HepG2 (cell line): ENCODE measurements around the gene FAM124A. TPM values are rescaled to one million over a fixed set of nuclear protein-coding genes. Genes with fewer than 3 reads are reported as not detected.

ENCODE experiments used
- ATAC-seq: fragments of 200-7000 bp; cut with Tn5 transposase; 3 replicates; pipeline ENCODE4 v1.9.1; 2020; ENCODE audit warnings: mild to moderate bottlenecking, moderate library complexity
- BruUV-seq: library from RNA; stranded (reverse); fragments of 400-500 nt; replicated peaks from 2 replicates; lab custom pipeline; 2021; lab: Mats Ljungman, UMichigan
- CTCF ChIA-PET: fragments of 300-600 bp; formaldehyde crosslinking; extraction: SDS; loops from one replicate; lab custom pipeline; 2021; ENCODE audit warnings: low total read pairs, inconsistent platforms, low intra/inter-chr PET ratio; lab: Yijun Ruan, JAX
- POLR2A ChIA-PET: fragments of 350-600 bp; sonication (Branson Sonifier 250); formaldehyde crosslinking; loops from one replicate; lab custom pipeline; 2020; ENCODE audit warnings: antibody characterized with exemption, inconsistent platforms; lab: Yijun Ruan, JAX
- DNase-seq: peaks from one replicate; pipeline ENCODE4 v3.0.0-alpha.2; 2015; ENCODE audit warnings: low spot score
- FAIRE-seq: peaks from 3 replicates; lab custom pipeline; 2011; peaks lifted over from hg19 to GRCh38; lab: Jason Lieb, UNC
- H2AFZ ChIP-seq: one replicate; pipeline ENCODE4 v1.6.1; 2011; ENCODE audit warnings: low read length, inconsistent platforms
- H3K27ac ChIP-seq: fragments of 300-600 bp; 3 replicates; pipeline ENCODE4 v1.8.0; 2011; ENCODE audit warnings: mixed run types, mild to moderate bottlenecking, mixed read lengths, low read length, inconsistent platforms; ENCODE audit not compliant: insufficient read depth; ENCODE audit errors: extremely low read length
- H3K27me3 ChIP-seq, 2 experiments: fragments of 200-600 bp in 1 of 2; 2 replicates in 1 of 2; 3 replicates in 1 of 2; pipeline versions ENCODE4 v1.6.0 to v1.8.0; 2011; ENCODE audit warnings: low read length in 2 of 2, mild to moderate bottlenecking in 2 of 2, moderate library complexity in 2 of 2, inconsistent platforms in 1 of 2; ENCODE audit not compliant: insufficient read depth in 2 of 2, control insufficient read depth in 1 of 2
- H3K36me3 ChIP-seq, 2 experiments: fragments of 200-600 bp in 1 of 2; replicated peaks in 1 of 2; 2 replicates in 1 of 2; 3 replicates in 1 of 2; pipeline versions ENCODE4 v1.5.1 to v1.8.0; 2011; ENCODE audit warnings: low read length in 2 of 2, inconsistent platforms in 1 of 2; ENCODE audit not compliant: insufficient read depth in 2 of 2, control insufficient read depth in 1 of 2
- H3K4me1 ChIP-seq: 2 replicates; pipeline ENCODE4 v1.5.1; 2012; ENCODE audit warnings: low read length, inconsistent platforms; ENCODE audit not compliant: insufficient read depth
- H3K4me2 ChIP-seq: 2 replicates; pipeline ENCODE4 v1.6.0; 2011; ENCODE audit warnings: low read depth, low read length, inconsistent platforms
- H3K4me3 ChIP-seq, 3 experiments: fragments of 200-600 bp in 1 of 3; sonication (generic), shearing (Covaris generic) in 1 of 3; replicated peaks in 1 of 3; 2 replicates each; pipeline ENCODE4 v1.5.1; 2011 to 2016; ENCODE audit warnings: low read length in 3 of 3, inconsistent platforms in 2 of 3, low read depth in 2 of 3, mild to moderate bottlenecking in 2 of 3, control low read depth in 1 of 3, mixed read lengths in 1 of 3; ENCODE audit not compliant: insufficient read depth in 1 of 3
- H3K79me2 ChIP-seq: one replicate; pipeline ENCODE4 v1.6.1; 2011; ENCODE audit warnings: low read length, inconsistent platforms; ENCODE audit not compliant: insufficient read depth
- H3K9ac ChIP-seq: 2 replicates; pipeline ENCODE4 v1.6.0; 2011; ENCODE audit warnings: mild to moderate bottlenecking, low read depth, low read length, inconsistent platforms; ENCODE audit not compliant: insufficient read depth
- H3K9me3 ChIP-seq: 2 replicates; pipeline ENCODE4 v1.5.1; 2012; ENCODE audit warnings: mild to moderate bottlenecking, low read length
- H4K20me1 ChIP-seq: 2 replicates; pipeline ENCODE4 v1.6.0; 2011; ENCODE audit warnings: inconsistent platforms, mild to moderate bottlenecking, low read length, moderate library complexity; ENCODE audit not compliant: insufficient read depth
- FOXK1 ChIP-seq: sonication (generic); formaldehyde crosslinking; IDR thresholded peaks from 2 replicates; pipeline ENCODE4 v1.4.0; 2020; ENCODE audit warnings: low read depth, missing genetic modification reagents, borderline replicate concordance
- GRHL1 ChIP-seq: sonication (generic); formaldehyde crosslinking; conservative IDR thresholded peaks from 2 replicates; pipeline ENCODE4 v1.8.0; 2022; ENCODE audit warnings: missing genetic modification reagents
- HNRNPLL ChIP-seq: fragments of 200-400 bp; formaldehyde crosslinking; IDR thresholded peaks from 2 replicates; pipeline ENCODE4 v1.6.1; 2017; ENCODE audit warnings: mild to moderate bottlenecking, low read depth, low read length; ENCODE audit not compliant: poor library complexity, severe bottlenecking
- NFIB ChIP-seq: sonication (generic); formaldehyde crosslinking; IDR thresholded peaks from 2 replicates; pipeline ENCODE4 v1.9.0; 2021; ENCODE audit warnings: missing genetic modification reagents, mild to moderate bottlenecking, borderline replicate concordance
- SIX1 ChIP-seq: sonication (generic); formaldehyde crosslinking; IDR thresholded peaks from 2 replicates; pipeline ENCODE4 v1.4.0; 2020; ENCODE audit warnings: missing genetic modification reagents, borderline replicate concordance
- SMARCC2 ChIP-seq: fragments of 450-650 bp; IDR thresholded peaks from 2 replicates; pipeline ENCODE4 v1.6.1; 2017; ENCODE audit warnings: antibody characterized with exemption, mild to moderate bottlenecking
- ZFP1 ChIP-seq: IDR thresholded peaks from 2 replicates; pipeline ENCODE4 v1.6.1; 2016
- ZNF552 ChIP-seq: sonication (generic); formaldehyde crosslinking; IDR thresholded peaks from 2 replicates; pipeline ENCODE4 v1.9.0; 2022; ENCODE audit warnings: missing genetic modification reagents, mild to moderate bottlenecking, borderline replicate concordance
- ZNF672 ChIP-seq: sonication (generic); formaldehyde crosslinking; IDR thresholded peaks from 2 replicates; pipeline ENCODE4 v1.8.1; 2022; ENCODE audit warnings: missing genetic modification reagents
- WGBS: methylation state at CpG from one replicate; pipeline ENCODE4 v1.1.6; 2017; ENCODE audit warnings: low lambda C conversion rate; 5-methylcytosine and 5-hydroxymethylcytosine counted together
- in situ Hi-C: cut with HindIII; loops from 2 replicates; pipeline ENCODE4 v1.10.0; 2017; ENCODE audit warnings: low pct_unique_long_range_greater_than_20kb; ENCODE audit not compliant: extremely low pct_ligation_motif_present
- intact Hi-C: fragments of 100-400 bp; cut with micrococcal nuclease; formaldehyde crosslinking; loops from one replicate; pipeline ENCODE4 v1.10.0; 2022; ENCODE audit not compliant: unreplicated experiment
- polyA plus RNA-seq, 8 experiments: library from polyadenylated mRNA; depleted of rRNA in 3 of 8; stranded (reverse) in 7 of 8; unstranded in 1 of 8; fragments of >200 nt; fragmentation: Illumina TruSeq in 4 of 8; extraction: Trizol in 4 of 8; gene quantifications; 2 replicates each; pipeline versions ENCODE4 v1.2.1 to v1.2.3, GENCODE V29; 2011 to 2016; ENCODE audit warnings: low read depth in 4 of 8, missing spikeins in 1 of 8, mixed read lengths in 1 of 8; ENCODE audit not compliant: insufficient read depth in 1 of 8
- total RNA-seq, 5 experiments: library from RNA; depleted of rRNA; stranded (reverse); fragments of >200 nt; fragmentation: Illumina TruSeq; extraction: Trizol; gene quantifications; 2 replicates each; pipeline ENCODE4 v1.2.3, GENCODE V29; 2016; ENCODE audit warnings: low read depth in 1 of 5

FAM124A gene
- total and polyA plus RNA-seq, 2 of the 13 experiments (the other 11 are each of a cell fraction or from before 2014, with no cell fraction given), result not detected

DNA sequence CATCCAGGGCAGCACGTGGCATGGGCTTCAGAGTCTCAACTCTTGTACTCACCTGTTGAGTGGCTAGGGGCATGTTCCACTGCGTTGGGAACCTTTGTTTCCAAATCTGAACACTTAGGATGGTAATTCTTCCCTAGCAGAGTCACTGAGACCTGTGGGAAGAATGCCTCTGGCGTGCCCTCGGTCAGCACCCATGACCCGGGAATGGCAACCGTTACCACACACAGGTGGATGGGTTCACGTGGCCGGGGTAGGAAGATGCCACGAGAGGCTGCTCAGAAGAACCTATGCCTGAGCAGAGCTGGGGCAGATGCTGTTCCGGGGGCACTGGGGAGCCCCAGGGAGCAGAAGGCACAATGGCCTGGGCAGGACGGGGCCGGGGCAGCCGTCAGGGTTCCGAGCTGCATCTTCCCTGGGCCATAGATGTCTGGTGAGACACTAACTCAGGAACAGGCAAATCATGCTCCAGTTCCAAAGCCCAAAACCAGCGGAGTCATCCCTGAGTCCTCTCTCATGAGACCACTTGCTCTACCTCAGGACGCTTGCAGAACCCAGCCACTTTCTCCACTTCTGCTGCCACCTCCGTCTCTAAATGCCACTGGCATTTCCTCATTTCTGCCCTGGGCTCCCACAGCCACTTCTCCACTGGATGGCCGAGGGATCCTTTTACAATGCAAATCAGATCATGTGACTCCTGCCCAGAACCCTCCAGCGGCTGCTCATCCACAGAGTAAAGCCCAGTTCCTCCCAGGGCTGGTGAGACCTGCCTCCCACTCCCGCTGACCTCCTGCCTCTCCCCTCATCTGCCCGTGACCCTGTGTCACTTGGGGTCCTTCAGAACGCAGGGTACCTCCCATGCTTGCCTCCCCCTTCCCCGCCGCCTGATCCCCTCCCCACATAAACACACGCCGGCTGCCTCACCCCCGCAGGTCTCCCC, 36.7 kb downstream of the FAM124A start:
- FAIRE-seq, result no peak
- no peak overlapping the region for H3K9ac ChIP-seq
- no TSS peak for BruUV-seq
- H2AFZ ChIP-seq, result no peak overlapping the region
- DNase-seq, result no peak
- intact Hi-C loops (no loop called here), in situ Hi-C loops (no loop called here)
- WGBS, result 32% methylated on average over 22 of the region's 27 CpGs
- no peak overlapping the region for H3K27ac ChIP-seq
- H4K20me1 ChIP-seq, result no peaks in the 10 kb centered on the region
- TF ChIP-seq ZNF552 (CRISPR knock-in tag), result no peak
- TF ChIP-seq ZNF672 (CRISPR knock-in tag), result no peak
- no peak for TF ChIP-seq ZFP1 (CRISPR knock-in tag)
- no peak for TF ChIP-seq NFIB (CRISPR knock-in tag)
- TF ChIP-seq GRHL1 (CRISPR knock-in tag), result no peak
- no peak for TF ChIP-seq FOXK1 (CRISPR knock-in tag)
- no peak for TF ChIP-seq SIX1 (CRISPR knock-in tag)
- TF ChIP-seq SMARCC2, result no peak
- no peak for TF ChIP-seq HNRNPLL
- H3K36me3 ChIP-seq, result no peaks in the 10 kb centered on the region
- no peak overlapping the region for H3K4me3 ChIP-seq
- ChIA-PET CTCF (no interaction called here), POLR2A (no interaction called here)
- no peak for ATAC-seq
- no peaks in the 10 kb centered on the region for H3K4me1 ChIP-seq
- no peaks in the 10 kb centered on the region for H3K79me2 ChIP-seq
- no peaks in the 10 kb centered on the region for H3K9me3 ChIP-seq
- H3K4me2 ChIP-seq, result no peak overlapping the region
- H3K27me3 ChIP-seq, result peaks cover 1 to 27% of the 10 kb centered on the region in 2 experiments; a peak in 1 of 5 replicates
